Activated CD8-positive, alpha-beta memory T cell treated with anti-CD3 and anti-CD28 coated beads for 1 hour (primary cell): Measurements from ENCODE around the gene COTL1.
A peak's percentile ranks its signal among the peaks of the same experiment; 100 is the strongest.
"Not testable (repeated sequence)": the region's sequence is repeated elsewhere in the genome, so short reads cannot be mapped to it uniquely, and the experiment has no call there.

ENCODE experiments used
- DNase-seq, 2 donors: peaks; one replicate each; pipeline ENCODE4 v3.0.0-alpha.2; 2020; ENCODE audit warnings: low read depth in 1 of 2; ENCODE audit errors: extremely low read depth in 1 of 2

Gene COTL1

DNA sequence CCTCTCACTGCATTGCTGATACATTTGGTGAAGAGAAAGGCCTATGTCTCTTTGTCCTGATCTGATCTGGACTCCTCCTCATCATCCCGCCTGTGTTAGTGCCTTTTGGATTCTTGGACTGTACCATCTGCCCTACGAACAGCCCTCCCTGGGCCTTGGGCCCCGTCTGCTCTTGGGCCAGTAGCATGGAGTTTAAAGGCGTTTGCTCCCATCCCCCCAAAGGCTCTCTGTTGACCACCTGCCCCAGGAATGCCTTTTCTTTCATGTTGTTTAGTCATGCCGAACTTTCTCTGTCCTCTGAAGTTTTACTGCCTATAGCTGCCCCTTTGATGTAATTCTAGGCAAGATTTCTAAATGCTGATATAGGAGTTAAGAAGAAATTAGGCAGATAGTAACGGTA lies 82.5 kb downstream of the COTL1 start:
- no peak for DNase-seq

- no peak for DNase-seq
These were observed 83.1 kb downstream of the COTL1 start for GRCh38 chr16:84534815-84535214.

DNA sequence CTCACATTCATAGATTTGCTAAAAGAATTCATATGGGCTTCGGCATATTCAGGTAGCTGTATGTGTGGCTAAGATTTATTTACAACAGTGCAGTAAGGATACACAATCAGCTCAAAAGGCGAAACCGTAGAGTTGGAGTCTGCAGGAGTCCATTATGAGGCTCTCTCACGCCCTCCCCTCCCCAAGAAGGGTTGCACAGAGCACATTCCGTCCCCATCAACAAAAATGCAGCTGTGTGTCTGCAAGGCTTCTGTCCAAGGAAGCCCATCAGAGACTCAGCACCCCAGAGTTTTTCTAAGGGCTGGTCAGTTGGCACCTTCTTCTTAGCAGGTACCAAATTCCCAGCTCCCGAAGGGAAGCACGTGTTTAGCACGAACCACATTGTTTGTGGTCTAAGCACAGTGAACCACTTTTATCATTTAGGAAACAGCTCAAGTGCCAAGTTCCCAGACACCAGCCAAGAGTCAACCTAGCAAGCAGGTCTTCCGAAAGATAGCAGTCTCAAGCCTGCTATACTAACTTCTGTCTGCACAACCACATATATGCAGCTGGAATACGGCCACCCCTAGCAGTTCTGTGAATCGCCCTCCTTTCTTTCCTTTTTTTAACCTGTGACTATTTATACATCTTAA lies 84.9 kb downstream of the COTL1 start:
- DNase-seq: no peak

DNA sequence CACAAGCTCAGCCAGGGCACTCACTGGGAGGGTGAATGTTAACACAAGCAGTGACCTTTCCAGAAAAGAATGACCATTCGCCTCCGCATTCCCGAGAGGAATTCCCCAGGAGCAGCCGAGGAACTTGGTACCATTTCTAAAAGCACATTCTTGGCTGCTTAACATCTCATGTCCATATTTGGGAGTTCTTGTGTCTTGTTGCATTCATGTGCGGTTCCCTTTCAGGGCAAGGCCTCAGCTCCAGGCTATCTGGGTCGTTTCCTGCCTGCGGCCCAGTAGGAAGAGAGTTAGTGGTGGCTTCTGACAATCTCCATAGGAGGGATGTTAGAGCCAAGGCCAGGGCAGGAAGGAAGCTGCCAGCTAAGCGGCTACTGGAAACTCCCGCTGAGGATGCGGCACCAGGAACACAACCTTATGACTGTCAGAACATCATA lies 85.6 kb downstream of the COTL1 start:
- no peak for DNase-seq

- DNase-seq: no peak
These were observed 86.2 kb downstream of the COTL1 start for GRCh38 chr16:84531671-84532111.

DNA sequence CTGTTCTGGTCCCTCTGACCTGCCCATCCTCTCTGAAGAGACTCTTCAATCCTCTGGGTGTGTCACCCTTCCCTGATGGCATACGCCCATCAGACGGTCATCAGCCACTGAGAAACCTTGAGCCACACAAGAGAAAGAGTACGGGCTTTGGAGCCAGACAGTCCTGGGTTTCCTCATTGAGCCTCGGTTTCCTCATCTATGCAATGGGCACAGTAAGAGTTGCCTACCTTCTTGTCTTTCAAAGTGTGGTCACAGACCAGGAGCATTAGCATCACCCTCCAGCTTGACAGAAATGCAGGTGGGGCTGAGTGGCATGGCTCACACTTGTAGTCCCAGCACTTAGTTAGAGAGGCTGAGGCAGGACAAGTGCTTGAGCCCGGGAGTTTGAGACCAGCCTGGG lies 87.3 kb downstream of the COTL1 start:
- no peak for DNase-seq

- DNase-seq: no peak
These were observed 88.3 kb downstream of the COTL1 start for GRCh38 chr16:84529607-84530006.

DNA sequence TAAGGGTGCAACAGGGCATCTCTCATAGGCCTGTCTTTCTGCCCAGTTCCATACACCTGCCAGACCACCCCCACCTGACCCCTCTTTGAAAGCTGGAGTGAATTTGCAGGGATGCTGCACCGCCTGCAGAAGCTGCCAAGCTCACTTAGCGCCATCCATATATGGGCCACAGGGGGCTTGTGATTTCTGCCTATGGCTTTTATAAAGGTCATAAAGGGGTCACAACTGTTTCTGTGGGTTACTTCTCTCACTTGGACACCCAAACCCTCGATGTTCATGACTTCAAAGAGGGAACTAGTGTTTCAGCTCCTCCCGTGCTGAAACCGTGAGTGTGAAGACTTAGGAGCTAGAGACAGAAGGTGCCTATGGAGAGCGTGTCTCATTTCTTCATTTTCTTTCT lies 89.6 kb downstream of the COTL1 start:
- no peak for DNase-seq

- no peak for DNase-seq
These were observed 90.2 kb downstream of the COTL1 start for GRCh38 chr16:84527532-84528269.

DNA sequence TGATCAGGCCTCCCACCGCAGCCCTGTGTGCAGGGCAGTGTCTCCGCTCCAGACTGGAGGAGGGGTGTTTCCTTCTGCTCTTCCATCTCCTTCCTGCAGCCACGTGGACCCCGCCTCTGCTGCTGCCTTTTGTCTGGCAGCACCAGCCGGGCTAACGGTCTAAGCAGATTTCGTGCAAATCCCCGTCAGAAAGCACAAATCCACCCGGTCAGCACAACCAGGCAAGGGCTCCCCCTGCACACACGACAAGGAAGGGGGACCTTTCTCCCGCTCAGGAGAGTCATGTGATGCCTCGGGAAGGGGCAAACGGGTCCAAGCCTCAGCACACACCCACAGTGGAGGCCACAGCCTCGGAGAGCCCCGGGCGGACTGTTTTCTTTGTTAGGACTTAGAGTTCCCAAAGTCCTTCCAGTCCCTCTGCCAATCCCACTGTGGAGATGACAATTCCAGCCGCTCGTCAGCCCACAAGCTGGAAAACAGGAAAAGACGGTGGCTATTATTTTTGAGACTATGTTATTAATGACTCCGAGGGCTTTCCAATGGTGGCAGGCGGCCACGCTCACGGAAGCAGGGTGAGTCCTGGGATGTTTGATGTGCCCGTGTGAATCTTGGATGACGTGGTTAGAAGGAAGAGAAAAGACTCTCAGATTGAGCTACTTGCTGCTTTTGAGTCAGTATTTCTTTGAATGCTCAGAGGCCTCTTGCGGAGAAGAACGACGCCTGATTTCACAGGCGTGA lies 90.9 kb downstream of the COTL1 start:
- DNase-seq: no peak

- DNase-seq: not testable (repeated sequence)
These were observed 92.8 kb downstream of the COTL1 start for GRCh38 chr16:84524941-84525581.

DNA sequence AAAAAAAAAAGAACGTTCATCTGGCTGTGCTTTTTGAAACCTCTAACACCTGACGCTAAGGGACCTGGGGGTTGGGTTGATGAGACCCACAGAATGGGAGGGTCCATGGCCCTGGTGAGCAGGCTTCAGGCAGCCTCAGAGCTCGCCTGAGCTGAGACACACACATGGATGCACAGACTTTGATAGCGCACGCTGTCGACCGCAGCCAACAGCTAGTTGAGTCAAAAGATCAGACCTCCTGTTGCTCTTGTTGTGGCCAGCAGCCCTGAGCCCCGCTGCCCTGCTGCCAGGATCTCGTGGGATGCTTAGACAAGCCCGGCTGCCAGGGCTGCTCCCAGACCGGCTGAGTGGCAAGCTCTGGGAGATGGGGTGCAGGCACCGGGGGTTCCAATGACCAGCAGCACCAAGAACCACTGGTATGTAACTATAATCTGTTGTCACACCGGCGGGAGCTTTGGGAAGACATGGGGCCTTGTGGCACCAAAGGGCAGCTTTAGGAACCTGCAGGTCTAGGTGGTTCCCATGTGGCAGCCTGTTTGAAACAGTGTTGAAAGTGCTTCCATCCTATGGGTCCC lies 93.4 kb downstream of the COTL1 start:
- no peak for DNase-seq

- DNase-seq: no peak
These were observed 96.4 kb downstream of the COTL1 start for GRCh38 chr16:84521497-84521770.

DNA sequence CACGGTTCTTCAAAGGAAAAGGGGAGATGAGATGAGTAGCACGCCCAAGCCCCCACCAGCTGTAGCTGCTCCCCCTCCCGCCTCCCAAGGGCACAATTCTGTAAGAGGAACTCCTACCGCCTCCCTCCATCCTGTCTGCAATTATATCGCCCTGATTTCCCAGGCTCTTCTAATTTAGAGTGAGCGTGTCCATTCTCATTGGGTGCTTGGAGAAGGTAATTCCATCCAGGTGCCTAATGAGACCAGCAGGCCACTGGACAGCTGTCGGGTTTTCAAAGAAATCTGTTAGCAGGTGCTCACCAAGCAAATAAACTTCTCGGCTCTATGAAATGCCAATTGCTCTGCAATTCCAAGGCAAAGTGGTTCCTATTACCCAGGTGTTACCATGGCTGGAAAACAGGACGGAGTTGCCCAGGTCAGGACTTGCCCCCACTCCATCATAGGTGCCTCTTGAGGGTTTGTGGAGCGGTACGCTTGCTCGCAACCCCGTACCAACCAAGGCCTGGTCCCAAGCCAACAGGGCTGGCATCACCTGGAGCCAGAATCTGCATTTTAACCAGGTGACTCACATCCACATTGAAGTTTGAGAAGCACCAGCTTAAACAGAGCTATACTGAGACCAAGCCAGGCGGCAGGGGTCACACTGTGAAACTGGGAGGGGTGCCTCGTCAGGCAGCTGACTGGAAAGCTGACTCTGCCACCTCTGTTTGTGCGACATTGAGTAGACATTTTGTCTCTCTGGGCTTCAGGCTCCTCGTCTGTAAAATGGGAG lies 97.0 kb downstream of the COTL1 start:
- DNase-seq: no peak

DNA sequence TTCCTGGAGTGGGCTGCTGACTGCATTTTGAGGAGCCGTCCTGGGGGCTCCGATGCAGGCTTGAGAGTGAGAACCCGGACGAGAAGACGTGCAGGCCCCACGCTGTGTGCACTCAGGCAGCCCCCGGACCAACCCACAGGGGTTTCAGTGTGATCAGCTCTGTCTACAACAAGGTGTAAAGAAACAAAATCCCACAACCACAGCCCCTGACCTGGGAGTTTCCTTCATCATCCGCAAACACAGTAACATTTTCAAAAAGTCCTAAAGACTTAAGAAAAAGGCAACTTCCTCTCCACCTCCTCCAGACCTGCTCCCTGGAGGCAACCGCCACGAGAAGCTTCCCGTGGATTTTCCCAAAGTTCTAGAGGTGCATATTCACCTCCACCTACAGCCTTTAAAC lies 98.0 kb downstream of the COTL1 start:
- DNase-seq: no peak

DNA sequence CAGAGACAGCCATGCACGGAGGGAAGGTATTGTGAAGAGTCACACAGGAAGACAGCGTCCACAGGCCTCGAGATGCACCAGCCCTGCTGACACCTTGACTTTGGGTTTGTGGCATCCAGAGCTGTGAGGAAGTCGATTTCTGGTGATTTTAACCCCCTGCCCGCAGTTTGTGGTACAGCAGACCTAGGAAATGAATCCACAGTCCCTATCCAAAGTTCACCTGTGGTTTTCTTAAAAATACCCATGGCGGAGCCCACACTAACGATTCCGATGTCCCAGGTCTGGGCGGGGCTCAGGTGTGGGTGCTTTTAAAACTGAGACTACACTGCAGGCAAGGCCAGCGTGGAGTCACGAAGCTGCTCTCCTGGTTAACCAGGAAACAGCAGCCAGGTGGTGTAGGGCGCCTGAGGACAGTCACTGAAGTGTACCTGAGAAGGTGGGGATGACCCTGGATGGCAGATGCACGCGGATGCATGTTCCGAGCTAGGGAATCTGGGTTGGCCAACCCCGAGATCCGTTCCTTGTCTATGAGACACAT lies 99.0 kb downstream of the COTL1 start:
- peak in 1 of 2 donors; percentile 38 for DNase-seq

DNA sequence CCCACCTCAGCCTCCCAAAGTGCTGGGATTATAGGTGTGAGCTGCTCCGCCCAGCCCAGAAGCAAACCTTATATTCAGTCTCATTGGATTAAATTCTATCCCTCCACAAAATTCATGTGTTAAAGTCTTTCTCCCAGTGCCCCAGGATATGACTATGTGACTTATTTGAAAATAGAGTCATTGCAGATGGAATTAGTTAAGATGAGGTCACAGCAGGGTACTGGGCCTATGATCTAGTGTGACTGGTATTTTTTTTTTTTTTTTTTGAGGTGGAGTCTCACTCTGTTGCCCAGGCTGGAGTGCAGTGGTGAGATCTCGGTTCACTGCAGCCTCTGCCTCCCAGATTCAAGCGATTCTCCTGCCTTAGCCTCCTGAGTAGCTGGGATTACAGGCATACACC lies 99.7 kb downstream of the COTL1 start:
- not testable (repeated sequence) for DNase-seq

- DNase-seq: no peak
These were observed 100.5 kb downstream of the COTL1 start for GRCh38 chr16:84517366-84517765.
